GM21390 (cell line): ENCODE measurements around the gene C16orf92.
A peak's percentile ranks its signal among the peaks of the same experiment; 100 is the strongest.

Source experiments
- ATAC-seq: cut with Tn5 transposase; IDR thresholded peaks from one replicate; pipeline ENCODE4 v1.9.1; 2021; ENCODE audit not compliant: unreplicated experiment

C16orf92 gene

GRCh38 chr16:30053376-30054015 lies 30.5 kb downstream of the C16orf92 start:
- ATAC-seq: peak; percentile 10

GRCh38 chr16:30054451-30054850 lies 31.5 kb downstream of the C16orf92 start:
- ATAC-seq: no peak

- no peak for ATAC-seq
These were observed 32.1 kb downstream of the C16orf92 start for GRCh38 chr16:30054959-30055553.

- ATAC-seq: no peak
These were observed 37.3 kb downstream of the C16orf92 start for GRCh38 chr16:30060346-30060745.

GRCh38 chr16:30060836-30061554 lies 38.0 kb downstream of the C16orf92 start:
- ATAC-seq: no peak

- ATAC-seq: no peak
These were observed 40.4 kb downstream of the C16orf92 start for GRCh38 chr16:30063278-30063892.

- peak; percentile 39 for ATAC-seq
These were observed 41.1 kb downstream of the C16orf92 start for GRCh38 chr16:30063893-30064728.

GRCh38 chr16:30064729-30065101 lies 41.7 kb downstream of the C16orf92 start:
- no peak for ATAC-seq

GRCh38 chr16:30065102-30065942 lies 42.3 kb downstream of the C16orf92 start, which contains the start of gene ALDOA:
TSS of gene ALDOA (plus strand) at chr16:30065760. CDS start at chr16:30066898, 1,138 bp downstream.
- ATAC-seq: peak; percentile 76

- ATAC-seq: no peak
These were observed 43.2 kb downstream of the C16orf92 start for GRCh38 chr16:30065943-30066760.

GRCh38 chr16:30066761-30067583 lies 44.0 kb downstream of the C16orf92 start:
- no peak for ATAC-seq

- no peak for ATAC-seq
These were observed 44.6 kb downstream of the C16orf92 start for GRCh38 chr16:30067584-30067916.

- ATAC-seq: no peak
These were observed 45.3 kb downstream of the C16orf92 start for GRCh38 chr16:30068333-30068732.

GRCh38 chr16:30068750-30069610 lies 46.0 kb downstream of the C16orf92 start:
- no peak for ATAC-seq

- ATAC-seq: no peak
These were observed 46.8 kb downstream of the C16orf92 start for GRCh38 chr16:30069611-30070462.

GRCh38 chr16:30070490-30070889 lies 47.5 kb downstream of the C16orf92 start:
- ATAC-seq: no peak
